Activated T-cell treated with anti-CD3 and anti-CD28 coated beads for 48 hours (primary cell): ENCODE data around the gene HES4.
A peak's percentile ranks its signal among the peaks of the same experiment; 100 is the strongest.

Experiments
- DNase-seq: peaks from one replicate; pipeline ENCODE4 v3.0.0-alpha.2; 2020; ENCODE audit warnings: low read depth

Gene HES4, protein sequence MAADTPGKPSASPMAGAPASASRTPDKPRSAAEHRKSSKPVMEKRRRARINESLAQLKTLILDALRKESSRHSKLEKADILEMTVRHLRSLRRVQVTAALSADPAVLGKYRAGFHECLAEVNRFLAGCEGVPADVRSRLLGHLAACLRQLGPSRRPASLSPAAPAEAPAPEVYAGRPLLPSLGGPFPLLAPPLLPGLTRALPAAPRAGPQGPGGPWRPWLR

DNA sequence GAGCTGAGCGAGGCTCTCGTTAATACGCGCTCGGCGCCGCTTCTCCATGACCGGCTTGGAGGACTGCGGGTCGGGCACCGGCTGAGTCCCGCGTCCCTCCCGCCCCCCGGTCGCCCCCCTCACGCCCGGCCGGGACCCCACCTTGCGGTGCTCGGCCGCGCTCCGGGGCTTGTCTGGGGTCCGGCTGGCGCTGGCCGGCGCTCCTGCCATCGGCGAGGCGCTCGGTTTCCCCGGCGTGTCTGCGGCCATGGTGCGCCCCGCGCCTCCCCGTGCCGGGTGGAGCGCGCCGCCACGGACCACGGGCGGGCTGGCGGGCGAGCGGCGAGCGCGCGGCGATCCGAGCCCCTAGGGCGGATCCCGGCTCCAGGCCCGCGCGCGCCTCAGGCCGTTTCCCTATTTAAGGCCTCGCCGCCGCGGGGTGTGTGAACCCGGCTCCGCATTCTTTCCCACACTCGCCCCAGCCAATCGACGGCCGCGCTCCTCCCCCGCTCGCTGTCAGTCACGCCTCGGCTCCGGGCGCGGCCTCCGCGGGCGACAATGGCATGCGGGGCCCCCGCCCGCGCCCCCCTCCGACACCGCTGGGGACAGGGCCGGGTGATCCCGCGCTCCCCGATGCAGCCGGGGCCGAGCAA is at the start of gene HES4:
Gene HES4, minus strand, starts transcription at position 373 of the 632 bp plus-strand sequence. Its CDS starts 124 bp downstream, at position 249.
- no peak for DNase-seq

DNA sequence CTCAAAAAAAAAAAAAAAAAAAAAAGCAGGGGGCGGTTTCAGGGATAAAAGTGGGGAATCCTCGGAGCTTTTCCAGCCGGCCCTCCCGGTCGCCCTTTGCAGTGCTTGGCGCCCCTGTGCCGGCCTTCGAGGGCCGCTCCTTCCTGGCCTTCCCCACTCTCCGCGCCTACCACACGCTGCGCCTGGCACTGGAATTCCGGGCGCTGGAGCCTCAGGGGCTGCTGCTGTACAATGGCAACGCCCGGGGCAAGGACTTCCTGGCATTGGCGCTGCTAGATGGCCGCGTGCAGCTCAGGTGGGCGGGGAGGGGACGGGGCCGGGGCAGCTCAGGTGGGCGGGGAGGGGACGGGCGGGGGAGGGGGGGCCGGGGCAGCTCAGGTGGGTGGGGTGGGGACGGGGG is 48.9 kb upstream of the HES4 start:
- DNase-seq, result no peak

DNA sequence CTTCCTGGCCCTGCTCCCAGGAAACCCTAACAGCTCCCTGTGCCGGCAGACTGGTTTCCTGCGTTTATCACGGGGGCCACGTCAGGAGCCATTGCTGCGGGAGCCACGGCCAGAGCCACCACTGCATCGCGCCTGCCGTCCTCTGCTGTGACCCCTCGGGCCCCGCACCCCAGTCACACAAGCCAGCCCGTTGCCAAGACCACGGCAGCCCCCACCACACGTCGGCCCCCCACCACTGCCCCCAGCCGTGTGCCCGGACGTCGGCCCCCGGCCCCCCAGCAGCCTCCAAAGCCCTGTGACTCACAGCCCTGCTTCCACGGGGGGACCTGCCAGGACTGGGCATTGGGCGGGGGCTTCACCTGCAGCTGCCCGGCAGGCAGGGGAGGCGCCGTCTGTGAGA is 48.1 kb upstream of the HES4 start:
- no peak for DNase-seq

DNA sequence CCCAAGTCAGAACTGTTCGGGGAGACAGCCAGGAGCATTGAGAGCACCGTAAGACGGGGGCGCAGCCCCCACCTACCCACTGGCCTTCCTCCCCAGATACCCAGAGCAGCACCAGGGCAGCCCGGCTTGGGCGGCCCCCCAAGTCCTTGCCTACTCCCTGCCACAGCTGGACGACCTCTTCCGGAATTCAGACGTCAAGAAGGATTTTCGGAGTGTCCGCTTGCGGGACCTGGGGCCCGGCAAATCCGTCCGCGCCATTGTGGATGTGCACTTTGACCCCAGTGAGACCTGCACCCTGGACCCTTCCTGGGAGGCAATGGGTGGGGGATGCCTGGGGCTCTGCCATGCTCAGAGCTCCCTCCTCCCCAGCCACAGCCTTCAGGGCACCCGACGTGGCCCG is 47.5 kb upstream of the HES4 start:
- no peak for DNase-seq

DNA sequence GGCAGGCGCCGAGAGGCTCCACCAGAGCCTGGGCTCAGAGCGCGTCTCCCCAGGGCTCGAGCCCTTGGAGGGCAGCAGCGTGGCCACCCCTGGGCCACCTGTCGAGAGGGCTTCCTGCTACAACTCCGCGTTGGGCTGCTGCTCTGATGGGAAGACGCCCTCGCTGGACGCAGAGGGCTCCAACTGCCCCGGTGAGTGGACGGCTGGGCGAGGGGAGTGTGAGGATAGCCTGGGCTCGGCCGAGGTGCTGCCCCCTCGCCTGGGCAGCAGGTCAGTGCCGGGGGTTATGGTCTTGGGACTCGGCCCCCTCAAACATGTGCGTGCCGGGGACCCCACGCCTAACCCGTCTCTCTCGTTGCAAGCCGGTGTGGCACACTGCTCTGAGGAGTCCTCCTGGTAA is 46.9 kb upstream of the HES4 start:
- no peak for DNase-seq

DNA sequence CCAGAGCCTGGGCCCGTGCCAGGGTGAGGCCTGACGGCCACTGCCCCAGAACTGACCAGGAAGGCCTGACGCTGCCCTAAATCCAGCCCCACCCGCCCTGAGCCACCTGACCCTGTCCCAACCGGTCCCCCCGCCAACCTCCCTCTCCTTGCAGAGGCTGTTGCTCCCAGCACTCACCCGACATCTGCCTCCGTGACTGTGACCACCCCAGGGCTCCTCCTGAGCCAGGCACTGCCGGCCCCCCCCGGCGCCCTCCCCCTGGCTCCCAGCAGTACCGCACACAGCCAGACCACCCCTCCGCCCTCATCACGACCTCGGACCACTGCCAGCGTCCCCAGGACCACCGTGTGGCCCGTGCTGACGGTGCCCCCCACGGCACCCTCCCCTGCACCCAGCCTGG is 46.3 kb upstream of the HES4 start:
- no peak for DNase-seq

DNA sequence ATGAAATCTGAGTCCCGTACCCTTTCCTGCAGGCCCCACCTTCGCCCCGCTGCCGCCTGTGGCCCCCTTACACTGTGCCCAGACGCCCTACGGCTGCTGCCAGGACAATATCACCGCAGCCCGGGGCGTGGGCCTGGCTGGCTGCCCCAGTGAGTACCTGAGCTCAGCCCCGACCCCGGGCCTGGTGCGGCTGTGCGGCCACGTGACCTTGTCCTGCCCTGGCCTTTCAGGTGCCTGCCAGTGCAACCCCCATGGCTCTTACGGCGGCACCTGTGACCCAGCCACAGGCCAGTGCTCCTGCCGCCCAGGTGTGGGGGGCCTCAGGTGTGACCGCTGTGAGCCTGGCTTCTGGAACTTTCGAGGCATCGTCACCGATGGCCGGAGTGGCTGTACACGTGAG is 45.2 kb upstream of the HES4 start:
- DNase-seq, result no peak

DNA sequence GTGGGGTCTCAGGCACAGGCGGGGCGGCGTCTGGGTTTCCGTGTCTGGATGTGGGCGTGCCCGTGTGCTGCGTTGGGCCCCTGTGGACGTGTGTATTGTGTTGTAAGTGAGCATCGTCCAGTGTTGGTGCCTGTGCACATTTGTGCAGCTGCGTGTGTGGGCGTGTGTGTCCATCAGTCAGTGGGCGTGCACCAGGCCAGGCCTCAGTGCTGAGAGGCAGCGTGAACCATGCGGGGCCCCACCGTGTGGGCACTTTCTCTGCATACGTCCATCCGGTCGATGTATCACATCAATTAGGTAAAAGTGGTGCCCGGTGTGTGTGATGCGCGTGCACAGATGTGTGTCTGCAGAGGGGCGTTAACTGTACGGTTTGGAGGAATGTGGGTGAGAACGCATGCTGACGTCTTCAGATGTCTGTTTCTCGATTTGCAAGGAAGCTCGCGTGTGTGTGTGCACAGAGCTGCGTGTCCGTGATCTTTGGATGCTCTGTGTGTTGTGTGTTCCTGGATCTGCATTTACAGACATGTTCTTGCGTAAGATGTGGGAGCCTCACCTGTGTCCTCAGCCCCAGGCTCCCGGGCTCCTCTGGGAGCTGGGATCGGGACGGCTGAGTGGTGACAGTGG is 44.7 kb upstream of the HES4 start:
- no peak for DNase-seq

DNA sequence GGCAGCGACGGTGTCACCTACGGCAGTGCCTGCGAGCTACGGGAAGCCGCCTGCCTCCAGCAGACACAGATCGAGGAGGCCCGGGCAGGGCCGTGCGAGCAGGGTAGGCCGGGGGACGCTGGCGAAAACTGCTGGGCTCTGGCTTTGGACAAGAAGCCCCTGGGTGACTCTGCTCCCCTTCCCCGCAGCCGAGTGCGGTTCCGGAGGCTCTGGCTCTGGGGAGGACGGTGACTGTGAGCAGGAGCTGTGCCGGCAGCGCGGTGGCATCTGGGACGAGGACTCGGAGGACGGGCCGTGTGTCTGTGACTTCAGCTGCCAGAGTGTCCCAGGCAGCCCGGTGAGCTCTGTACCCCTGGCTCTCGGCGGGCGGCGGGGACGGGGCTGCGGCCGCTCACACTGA is 44.0 kb upstream of the HES4 start:
- no peak for DNase-seq

DNA sequence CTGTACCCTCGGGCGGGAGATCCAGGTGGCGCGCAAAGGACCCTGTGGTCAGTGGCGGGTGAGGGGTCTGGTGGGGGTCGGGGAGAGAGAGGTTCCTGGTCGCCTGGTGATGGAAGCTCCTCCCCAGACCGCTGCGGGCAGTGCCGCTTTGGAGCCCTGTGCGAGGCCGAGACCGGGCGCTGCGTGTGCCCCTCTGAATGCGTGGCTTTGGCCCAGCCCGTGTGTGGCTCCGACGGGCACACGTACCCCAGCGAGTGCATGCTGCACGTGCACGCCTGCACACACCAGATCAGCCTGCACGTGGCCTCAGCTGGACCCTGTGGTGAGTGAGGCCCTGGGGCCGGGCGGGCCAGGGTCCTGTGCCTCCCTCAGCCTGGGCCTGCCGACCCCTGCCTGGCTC is 43.5 kb upstream of the HES4 start:
- no peak for DNase-seq

DNA sequence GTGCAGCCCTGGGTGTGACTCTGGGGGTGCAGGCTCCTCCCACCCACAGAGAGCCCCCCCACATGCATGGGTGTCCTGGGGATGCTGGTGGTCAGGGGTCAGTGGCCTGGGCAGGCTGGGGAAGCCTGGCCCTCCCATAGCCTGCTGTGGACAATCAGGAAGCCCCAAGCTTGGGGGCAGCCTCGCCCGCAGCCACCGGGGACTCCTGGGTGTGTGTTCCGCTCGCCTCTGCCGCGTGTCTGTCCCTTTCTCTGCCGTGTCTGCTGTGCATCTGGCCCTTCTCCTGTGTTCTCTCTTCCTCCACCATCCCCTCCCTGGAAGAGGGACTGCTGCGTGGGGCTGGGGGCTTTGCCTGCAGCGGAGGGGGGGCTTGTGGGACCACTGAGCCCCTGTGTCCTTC is 42.9 kb upstream of the HES4 start:
- no peak for DNase-seq

DNA sequence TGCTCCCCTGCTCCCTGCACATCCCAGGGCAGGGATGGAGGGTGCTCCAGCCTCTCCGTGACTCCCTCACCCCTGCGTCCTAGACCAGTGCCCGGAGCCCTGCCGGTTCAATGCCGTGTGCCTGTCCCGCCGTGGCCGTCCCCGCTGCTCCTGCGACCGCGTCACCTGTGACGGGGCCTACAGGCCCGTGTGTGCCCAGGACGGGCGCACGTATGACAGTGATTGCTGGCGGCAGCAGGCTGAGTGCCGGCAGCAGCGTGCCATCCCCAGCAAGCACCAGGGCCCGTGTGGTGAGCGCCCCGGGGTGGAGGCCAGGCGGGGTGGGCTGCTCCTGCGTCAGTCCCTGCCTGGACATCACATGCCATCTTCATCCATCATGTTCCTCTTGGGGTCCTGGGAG is 42.0 kb upstream of the HES4 start:
- no peak for DNase-seq

DNA sequence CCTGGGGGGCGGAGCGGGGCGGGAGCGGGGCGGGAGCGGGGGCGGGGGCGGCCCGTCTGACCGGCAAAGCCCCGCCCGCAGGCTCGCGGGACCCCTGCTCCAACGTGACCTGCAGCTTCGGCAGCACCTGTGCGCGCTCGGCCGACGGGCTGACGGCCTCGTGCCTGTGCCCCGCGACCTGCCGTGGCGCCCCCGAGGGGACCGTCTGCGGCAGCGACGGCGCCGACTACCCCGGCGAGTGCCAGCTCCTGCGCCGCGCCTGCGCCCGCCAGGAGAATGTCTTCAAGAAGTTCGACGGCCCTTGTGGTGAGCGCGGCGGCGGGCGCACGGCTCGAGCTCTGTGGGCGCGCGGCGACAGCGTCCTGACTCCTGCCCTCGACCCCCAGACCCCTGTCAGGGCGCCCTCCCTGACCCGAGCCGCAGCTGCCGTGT is 41.2 kb upstream of the HES4 start:
- no peak for DNase-seq

DNA sequence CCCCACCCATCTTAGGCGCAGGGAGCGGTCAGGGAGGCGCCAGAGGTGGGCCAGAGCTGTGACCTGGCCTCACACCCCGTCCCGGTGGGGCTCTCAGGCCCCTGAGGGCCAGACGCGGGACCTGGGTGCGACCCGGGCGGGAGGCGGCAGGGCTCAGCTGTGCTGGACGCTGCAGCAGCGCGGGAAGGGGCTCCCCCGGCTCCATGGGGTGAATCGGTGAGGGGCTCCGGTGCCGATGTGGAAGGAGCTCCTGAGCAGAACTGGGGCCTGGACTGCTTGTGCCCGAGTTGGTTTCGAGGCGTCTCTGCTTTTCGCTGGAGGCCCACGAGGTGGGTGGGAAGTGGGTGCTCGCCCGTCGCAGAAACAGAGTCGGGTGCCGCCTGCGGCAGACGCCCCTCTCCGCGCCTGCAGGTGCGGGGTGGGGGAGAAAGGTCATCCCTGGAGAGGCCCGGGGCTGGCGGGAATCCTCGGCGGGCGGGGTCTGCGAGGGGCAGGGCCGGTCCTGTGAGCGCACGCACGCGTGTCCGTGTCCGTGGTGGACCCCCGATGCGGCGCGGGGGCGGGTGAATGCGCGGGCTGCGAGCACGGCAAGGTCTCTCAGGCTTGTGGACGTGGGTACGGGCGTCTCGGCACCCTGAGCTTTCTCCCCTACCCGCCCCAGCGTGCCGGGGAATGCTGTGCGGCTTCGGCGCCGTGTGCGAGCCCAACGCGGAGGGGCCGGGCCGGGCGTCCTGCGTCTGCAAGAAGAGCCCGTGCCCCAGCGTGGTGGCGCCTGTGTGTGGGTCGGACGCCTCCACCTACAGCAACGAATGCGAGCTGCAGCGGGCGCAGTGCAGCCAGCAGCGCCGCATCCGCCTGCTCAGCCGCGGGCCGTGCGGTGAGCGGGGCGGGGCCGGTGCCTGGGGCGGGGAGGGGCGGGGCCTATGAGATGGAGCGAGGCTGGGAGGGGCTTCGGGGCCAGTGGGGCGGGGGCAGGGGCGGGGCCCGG is 40.4 kb upstream of the HES4 start:
- peak; percentile 75 for DNase-seq

DNA sequence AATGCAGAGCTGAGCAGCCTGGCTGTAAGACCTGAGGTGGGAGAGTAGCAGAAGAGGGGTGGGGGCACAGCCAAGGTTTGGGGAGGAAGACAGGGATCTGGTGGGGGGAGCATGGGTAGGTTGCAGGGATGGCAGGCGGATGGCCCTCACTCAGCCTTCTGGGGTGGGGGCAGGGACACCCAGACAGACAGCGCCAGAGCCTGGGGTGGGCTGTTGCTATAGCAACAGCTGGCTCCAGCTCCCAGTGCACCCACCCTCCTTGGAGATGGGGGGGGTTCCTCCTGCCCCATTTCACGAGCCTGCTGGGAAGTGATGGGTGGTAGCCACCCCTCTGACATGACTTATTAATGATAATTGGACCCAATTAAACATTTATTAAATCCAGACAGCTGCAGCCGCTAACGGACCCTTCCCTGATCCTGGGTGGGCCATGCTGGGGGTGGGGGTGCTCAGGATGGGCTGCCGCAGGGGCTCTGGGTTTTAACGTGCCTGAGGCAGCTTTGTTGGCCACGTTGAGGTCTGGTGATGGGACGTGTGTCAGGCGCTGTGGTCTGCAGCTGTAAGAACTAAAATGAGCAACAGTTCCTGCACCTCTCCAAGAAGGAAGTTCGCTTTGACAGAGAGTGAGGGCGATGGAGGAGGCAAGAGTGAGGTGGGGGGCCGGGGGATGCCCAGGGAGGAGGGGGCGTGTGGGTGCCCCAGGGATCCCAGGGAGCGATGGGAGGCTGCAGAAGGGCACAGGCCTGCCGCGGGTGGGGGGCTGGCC is 39.4 kb upstream of the HES4 start:
- no peak for DNase-seq

DNA sequence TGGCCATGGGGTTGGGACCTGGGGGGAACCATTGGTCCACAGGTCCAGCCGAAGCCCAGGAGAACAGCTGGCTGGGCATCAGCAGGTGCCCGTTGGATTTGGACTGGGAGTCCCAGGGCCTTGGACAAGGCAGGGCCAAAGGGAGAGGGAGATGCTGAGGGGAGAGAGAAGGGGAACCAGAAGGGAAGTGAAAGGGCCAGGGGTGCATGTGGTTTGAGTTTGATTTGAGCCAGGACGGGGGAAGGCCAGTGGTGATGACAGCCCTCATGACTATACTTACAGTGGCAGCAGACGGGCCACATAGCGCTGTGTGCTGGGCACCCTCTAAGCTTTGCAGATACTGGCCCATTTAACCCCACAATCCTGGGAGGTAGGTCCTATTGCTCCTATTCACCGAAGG is 38.8 kb upstream of the HES4 start:
- DNase-seq, result no peak

DNA sequence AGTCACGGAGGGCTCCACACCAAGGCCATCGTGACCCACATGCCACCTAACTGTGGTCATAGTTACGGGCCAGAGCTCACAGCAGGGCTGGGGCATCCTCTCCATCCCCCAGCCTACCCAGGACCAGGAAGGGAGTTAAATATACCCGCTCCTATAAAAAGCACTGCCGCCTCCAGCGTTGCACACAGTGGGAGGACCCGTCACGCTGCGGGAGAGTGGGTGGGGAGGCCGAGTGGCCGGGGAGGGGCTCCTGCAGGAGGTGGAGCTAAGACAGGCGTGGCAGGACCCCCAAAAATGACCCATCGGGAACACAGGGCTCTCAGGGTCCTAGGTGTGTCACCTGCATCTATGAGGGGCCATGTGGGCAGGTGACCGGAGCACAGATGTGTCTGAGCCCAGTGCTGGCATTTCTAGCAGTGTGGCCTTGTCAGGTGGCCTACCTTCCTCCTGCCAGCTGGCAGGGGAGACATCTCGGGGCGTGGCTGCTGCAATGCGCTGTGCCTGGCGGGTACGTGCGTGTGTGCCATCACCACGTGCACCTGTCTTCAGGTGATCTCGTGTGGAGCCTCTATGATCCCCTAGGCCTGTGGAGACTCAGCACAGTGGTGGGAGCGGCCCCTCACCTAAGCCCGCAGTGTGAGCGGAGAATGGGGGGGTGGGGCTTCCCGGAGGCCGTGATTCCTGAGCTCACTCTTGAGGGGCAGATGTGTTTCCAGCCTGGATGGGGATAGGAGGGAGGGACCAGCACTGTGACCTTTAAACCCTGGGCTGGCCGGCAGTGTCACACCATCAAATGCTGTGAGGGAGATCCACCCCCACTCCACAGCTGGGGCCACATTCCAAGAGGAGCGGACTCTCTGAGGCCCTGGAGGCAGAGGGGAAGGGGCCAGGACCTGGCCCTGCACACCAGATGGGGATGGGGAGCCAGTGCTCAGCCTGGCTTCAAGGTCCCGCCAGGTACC is 37.8 kb upstream of the HES4 start:
- no peak for DNase-seq

DNA sequence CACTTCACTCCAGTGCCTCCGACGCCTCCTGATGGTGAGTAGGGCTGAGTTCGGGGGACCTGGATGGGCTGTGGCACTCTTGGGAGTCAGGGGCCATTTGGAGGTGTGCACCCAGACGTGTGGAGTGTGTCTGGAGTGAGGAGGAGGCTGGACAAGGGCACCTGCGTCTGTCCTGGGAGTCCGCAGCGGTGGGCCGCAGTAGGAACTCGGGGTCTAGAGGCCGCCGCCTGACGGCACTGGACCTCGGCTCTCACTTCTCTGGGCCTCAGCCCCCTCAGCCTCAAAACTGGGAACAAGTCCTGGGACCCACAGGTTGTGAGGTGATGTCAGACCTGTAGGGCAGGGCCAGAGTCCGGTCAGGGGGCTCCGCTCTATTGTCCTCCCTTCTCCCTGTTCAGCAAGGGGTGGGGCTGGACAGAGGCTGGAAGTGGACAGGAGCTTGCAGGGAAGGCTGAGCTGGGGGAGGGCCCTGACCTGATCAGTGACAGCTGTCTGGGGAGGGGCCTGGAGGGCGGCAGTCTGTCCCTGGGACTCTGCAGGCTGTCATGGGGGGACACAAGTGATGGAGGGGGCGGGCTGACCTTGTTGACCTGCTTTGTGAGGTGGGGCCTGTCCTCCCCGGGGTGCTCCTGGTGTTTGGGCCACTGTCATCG is 35.5 kb upstream of the HES4 start:
- no peak for DNase-seq

DNA sequence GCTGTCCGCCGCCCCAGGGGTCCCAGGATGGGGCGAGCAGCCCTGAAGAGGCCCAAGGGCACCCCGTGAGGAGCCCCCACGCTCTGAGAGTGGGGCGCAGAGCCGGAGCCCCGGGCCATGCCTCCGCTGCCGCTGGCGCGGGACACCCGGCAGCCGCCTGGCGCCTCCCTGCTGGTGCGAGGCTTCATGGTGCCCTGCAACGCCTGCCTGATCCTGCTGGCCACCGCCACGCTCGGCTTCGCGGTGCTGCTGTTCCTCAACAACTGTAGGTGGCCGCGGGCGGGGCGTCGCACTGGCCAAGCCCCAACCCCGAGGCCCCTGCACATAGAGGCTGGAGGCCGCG is 34.5 kb upstream of the HES4 start:
- DNase-seq, result no peak
